Measurements from ENCODE around the gene RAB3IL1. TPM values are rescaled to one million over a fixed set of nuclear protein-coding genes. Genes with fewer than 3 reads are reported as not detected.

The RAB3IL1 gene
- total and polyA plus RNA-seq, 9 of the 15 experiments (the other 6 are each of a cell fraction or from before 2014, with no cell fraction given): 0.15 to 42.6 (median 15.5) TPM

DNA sequence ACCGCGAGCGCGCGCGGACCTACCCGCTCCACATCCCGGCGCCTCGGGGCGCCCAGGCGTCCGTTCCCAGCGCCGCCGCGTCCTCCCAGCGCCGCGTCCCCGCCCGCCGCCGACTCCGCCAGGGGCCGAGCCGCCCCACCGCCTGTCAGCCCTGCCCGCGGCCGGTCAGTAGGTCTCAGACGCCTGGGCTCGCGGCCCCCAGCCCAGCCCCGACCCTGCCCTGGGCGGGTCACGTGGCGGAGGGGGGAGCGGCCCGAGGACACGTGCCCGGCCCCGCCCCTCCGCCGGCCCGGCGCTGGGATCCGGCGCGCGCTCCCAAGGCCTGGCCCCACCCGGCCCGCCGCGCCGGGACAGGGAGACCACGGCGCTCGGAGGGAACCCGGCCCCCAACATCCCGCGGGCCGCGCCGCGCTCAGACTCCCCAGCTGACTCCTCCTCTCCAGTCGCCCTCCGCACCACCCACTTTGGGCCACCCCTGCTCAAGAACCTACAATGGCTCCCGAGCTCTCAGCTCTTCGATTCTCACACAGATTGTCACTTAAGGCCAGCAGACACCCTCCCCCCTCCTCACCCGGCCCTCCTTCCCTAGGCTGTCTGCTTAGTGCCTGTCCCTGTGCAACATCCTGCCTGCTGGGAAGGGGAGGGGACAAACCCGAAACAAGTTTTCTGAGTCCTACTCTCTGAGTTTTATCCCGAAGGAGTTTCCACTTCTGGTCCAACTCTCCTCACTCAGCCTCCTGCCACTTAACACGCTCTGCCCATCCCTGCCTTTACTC, at the start of gene RAB3IL1 (continued):
- TF ChIP-seq, protein P1, sequence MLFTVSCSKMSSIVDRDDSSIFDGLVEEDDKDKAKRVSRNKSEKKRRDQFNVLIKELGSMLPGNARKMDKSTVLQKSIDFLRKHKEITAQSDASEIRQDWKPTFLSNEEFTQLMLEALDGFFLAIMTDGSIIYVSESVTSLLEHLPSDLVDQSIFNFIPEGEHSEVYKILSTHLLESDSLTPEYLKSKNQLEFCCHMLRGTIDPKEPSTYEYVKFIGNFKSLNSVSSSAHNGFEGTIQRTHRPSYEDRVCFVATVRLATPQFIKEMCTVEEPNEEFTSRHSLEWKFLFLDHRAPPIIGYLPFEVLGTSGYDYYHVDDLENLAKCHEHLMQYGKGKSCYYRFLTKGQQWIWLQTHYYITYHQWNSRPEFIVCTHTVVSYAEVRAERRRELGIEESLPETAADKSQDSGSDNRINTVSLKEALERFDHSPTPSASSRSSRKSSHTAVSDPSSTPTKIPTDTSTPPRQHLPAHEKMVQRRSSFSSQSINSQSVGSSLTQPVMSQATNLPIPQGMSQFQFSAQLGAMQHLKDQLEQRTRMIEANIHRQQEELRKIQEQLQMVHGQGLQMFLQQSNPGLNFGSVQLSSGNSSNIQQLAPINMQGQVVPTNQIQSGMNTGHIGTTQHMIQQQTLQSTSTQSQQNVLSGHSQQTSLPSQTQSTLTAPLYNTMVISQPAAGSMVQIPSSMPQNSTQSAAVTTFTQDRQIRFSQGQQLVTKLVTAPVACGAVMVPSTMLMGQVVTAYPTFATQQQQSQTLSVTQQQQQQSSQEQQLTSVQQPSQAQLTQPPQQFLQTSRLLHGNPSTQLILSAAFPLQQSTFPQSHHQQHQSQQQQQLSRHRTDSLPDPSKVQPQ (CRISPR knock-in tag; IDR thresholded peaks at IDR 0.05; ENCODE audit: borderline replicate concordance): peak; percentile 76; the same call in 1 of the 2 replicates
- no peak for TF ChIP-seq NFE2 (IDR thresholded peaks at IDR 0.05; ENCODE audit: low read depth)
- no peak for TF ChIP-seq PPARD (CRISPR knock-in tag; IDR thresholded peaks at IDR 0.05)
- TF ChIP-seq, protein P2, sequence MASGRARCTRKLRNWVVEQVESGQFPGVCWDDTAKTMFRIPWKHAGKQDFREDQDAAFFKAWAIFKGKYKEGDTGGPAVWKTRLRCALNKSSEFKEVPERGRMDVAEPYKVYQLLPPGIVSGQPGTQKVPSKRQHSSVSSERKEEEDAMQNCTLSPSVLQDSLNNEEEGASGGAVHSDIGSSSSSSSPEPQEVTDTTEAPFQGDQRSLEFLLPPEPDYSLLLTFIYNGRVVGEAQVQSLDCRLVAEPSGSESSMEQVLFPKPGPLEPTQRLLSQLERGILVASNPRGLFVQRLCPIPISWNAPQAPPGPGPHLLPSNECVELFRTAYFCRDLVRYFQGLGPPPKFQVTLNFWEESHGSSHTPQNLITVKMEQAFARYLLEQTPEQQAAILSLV (tag; IDR thresholded peaks at IDR 0.05): no peak
- TF ChIP-seq ZNF175 (CRISPR knock-in tag; IDR thresholded peaks at IDR 0.05; ENCODE audit: low read depth): peak; percentile 40; the same call in 1 of the 2 replicates
- no peak for TF ChIP-seq BMI1 (IDR thresholded peaks at IDR 0.05; ENCODE audit: low read length)
- no peak for TF ChIP-seq ATF1 (CRISPR knock-in tag; IDR thresholded peaks at IDR 0.05)
- no peak for TF ChIP-seq ATF1 (tag; IDR thresholded peaks at IDR 0.05)
- no peak for TF ChIP-seq MEIS2 (IDR thresholded peaks at IDR 0.05; ENCODE audit: partially characterized antibody)
- no peak for TF ChIP-seq TAF7 (tag; IDR thresholded peaks at IDR 0.05)
- no peak for TF ChIP-seq KAT8 (IDR thresholded peaks at IDR 0.05; ENCODE audit: low read depth)
- TF ChIP-seq NELFE (IDR thresholded peaks at IDR 0.05; ENCODE audit: insufficient read depth, insufficient read length): no peak
- TF ChIP-seq SMARCA4 (IDR thresholded peaks at IDR 0.05): 0 out of 2 replicates have a peak, but pooled peaks have one; percentile 9
- TF ChIP-seq, protein P3, sequence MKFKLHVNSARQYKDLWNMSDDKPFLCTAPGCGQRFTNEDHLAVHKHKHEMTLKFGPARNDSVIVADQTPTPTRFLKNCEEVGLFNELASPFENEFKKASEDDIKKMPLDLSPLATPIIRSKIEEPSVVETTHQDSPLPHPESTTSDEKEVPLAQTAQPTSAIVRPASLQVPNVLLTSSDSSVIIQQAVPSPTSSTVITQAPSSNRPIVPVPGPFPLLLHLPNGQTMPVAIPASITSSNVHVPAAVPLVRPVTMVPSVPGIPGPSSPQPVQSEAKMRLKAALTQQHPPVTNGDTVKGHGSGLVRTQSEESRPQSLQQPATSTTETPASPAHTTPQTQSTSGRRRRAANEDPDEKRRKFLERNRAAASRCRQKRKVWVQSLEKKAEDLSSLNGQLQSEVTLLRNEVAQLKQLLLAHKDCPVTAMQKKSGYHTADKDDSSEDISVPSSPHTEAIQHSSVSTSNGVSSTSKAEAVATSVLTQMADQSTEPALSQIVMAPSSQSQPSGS (CRISPR knock-in tag; IDR thresholded peaks at IDR 0.05): no peak
- TF ChIP-seq SRSF7 (optimal IDR thresholded peaks at IDR 0.05; ENCODE audit: low read depth, low read length): no peak
- no peak for TF ChIP-seq SRF (CRISPR knock-in tag; IDR thresholded peaks at IDR 0.05)
- no peak for TF ChIP-seq ZNF184 (CRISPR knock-in tag; IDR thresholded peaks at IDR 0.05)
- TF ChIP-seq CHD4 (IDR thresholded peaks at IDR 0.05; ENCODE audit: insufficient read depth, insufficient replicate concordance, low read depth, low read length, poor library complexity, severe bottlenecking): peak; percentile 34
- no peak for TF ChIP-seq SRSF1 (IDR thresholded peaks at IDR 0.05; ENCODE audit: low read depth, low read length)
- TF ChIP-seq CTBP1 (IDR thresholded peaks at IDR 0.05; ENCODE audit: borderline replicate concordance): peak; percentile 80; the same call in 1 of the 2 replicates
- no peak for TF ChIP-seq KLF16 (IDR thresholded peaks at IDR 0.05)
- no peak for TF ChIP-seq CREB1 (IDR thresholded peaks at IDR 0.05)
- peak; percentile 15; the same call in 1 of the 2 replicates for TF ChIP-seq CREB1 (CRISPR knock-in tag; IDR thresholded peaks at IDR 0.05)
- peak; percentile 27; the same call in 1 of the 2 replicates for TF ChIP-seq OTX1 (CRISPR knock-in tag; IDR thresholded peaks at IDR 0.05)

Measured in K562 (cell line).